Mesenteric fat pad (tissue), 1 donor: ENCODE measurements around the gene GALNT13. TPM values are rescaled to one million over a fixed set of nuclear protein-coding genes. Genes with fewer than 3 reads are reported as not detected.

Source experiments
- DNase-seq: peaks from one replicate; pipeline ENCODE4 v3.0.0-alpha.2; 2020; ENCODE audit warnings: low spot score
- total RNA-seq: library from RNA; stranded (reverse); fragmentation: NEBNext Ultra II Directional; extraction: Animal tissue kit (Norgen Biotek cat#: 25700); gene quantifications from one replicate; pipeline ENCODE4 v1.2.1, GENCODE V29; 2021
- donor health status: DM: yes; HTN: yes; CAD: no.

Gene GALNT13
- total RNA-seq, 1 donor from 2014 or later = 3.1 TPM

DNA sequence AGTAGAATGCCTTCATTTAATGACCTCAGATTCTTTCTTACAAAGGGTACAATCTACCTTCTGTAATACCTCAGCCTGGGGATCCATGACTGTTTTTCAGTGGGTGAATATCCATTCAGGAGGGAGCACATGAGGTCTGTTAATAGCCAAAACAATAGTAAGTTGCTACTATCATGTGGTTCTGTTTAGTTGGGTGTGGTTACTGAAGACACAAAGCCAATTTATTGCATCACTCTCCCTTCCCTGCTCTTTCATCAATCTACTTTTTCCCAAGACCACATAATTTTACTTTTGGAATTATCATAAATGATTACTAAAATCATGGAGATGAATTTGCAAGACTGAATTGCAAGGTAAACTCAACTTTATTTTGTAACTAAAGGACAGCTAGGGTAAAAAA, 254.2 kb downstream of the GALNT13 start:
- no peak for DNase-seq

DNA sequence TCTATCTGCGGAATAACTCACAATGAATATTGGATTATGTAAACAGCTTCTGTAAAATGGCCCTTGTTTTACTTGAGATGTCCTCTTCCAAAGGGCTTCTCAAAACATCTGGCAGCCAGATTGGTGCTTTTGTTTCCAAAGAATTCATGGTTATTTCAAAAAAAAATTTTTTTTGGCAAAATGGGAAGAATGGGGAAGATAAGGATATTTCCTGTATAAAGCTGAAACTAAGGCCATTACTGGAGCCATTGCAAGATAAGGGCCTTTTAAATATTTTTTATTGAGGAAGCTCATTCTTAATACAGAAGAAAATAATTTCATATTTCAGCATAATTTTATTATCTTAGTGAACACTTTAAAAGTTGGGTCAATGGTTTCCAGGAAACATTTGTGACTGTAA, 259.1 kb downstream of the GALNT13 start:
- DNase-seq = no peak

- no peak for DNase-seq
Measured at GRCh38 chr2:154132827-154133226, 261.1 kb downstream of the GALNT13 start.

- no peak for DNase-seq
Measured at GRCh38 chr2:154133823-154134222, 262.1 kb downstream of the GALNT13 start.

- DNase-seq = no peak
Measured at GRCh38 chr2:154140249-154141025, 268.7 kb downstream of the GALNT13 start.

- DNase-seq = no peak
Measured at GRCh38 chr2:154142480-154142879, 270.8 kb downstream of the GALNT13 start.

DNA sequence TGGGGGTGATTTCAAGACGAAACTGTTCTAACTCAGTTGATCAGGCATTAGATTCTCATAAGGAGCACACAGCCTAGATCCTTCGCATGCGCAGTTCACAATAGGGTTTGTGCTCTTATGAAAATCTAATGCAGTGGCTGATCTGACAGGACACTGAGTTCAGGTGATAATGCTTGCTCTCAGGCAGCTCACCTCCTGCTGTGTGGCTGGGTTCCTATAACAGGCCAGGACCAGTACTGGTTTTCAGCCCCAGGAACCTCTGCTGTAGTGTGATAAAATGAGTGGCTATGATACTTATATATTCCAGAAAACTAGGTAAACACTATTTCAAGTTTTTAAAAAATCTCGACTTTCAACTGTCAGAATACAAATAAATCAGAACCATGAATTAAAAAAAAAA, 271.4 kb downstream of the GALNT13 start:
- DNase-seq = no peak

- no peak for DNase-seq
Measured at GRCh38 chr2:154158101-154158500, 286.4 kb downstream of the GALNT13 start.

DNA sequence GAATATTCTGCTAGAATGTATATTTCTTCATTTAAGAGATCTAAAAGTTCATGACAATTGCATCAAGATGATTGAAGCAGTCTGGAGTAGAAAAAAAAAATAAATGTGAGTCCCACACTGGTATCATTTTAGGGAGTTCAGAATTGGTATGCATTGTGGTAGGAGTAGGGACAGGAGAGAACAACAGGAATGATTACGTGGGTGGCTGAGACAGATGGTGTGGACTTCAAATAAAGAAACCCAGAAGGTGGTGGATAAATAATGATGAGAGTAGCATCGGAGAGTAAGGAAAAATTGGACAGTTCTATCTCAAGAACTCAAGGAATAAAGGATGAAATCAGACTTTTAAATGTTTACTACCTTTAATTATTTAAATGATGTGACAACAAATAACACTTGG, 289.6 kb downstream of the GALNT13 start:
- no peak for DNase-seq

GRCh38 chr2:154170400-154170799, 298.7 kb downstream of the GALNT13 start:
- no peak for DNase-seq

DNA sequence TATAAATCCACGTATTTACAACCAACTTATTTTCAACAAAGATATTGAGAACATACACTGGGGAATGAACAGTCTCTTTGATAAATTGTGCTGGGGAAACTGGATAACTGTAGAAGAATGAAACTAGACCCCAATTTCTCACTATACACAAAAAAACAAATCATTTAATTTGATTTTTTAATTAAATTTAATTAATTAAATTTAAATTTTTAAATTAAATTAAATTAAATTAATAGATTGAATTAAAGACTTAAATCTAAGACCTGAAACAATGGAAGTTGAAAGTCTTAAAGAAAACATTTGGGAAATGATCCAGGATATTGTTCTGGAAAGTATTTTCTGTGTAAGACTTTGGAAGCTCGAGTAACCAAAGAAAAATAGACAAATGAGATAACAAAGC, 301.4 kb downstream of the GALNT13 start:
- DNase-seq = no peak

GRCh38 chr2:154173919-154174318, 302.2 kb downstream of the GALNT13 start:
- DNase-seq = no peak

GRCh38 chr2:154182008-154182407, 310.3 kb downstream of the GALNT13 start:
- no peak for DNase-seq

- DNase-seq = no peak
Measured at GRCh38 chr2:154187948-154188347, 316.2 kb downstream of the GALNT13 start.

DNA sequence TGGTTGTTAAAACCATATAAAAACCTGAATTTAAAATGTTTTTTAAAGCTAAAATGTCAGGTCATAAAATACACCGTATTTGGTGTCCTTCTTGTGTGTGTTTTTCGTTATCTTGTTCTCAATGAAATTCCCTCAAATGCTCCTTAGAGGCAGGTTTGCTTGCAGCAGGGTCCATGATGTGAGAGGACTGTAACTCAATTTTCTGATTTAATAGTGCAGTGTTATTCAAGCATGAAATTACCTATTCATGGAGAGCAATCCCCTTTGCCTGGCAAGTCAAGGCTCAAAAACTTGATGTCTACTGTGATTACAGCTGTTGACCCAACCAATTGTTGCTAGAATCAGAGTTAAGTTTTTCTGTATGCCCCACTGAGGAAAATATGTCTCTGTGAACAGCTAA, 318.2 kb downstream of the GALNT13 start:
- DNase-seq = no peak

DNA sequence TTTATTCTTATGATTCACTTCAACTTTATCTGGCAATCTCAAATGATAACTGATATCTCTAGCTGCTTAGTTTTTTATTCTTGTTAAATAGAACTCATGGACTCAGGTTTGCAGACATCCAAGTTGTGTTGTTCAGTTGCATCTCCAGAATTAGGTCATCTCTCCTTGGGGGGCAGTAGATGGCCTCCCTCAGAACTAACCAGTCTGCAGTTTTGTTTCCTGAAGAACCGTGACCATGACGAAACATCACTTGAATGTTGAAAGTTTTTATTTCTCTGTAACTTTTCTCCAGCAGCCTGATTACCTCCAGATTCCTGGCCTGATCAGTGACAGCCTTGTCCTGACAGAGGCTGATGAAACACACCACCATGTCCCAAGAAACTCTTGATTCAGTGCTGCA, 321.5 kb downstream of the GALNT13 start:
- DNase-seq = no peak

GRCh38 chr2:154194909-154195643, 323.4 kb downstream of the GALNT13 start:
- no peak for DNase-seq

- DNase-seq = no peak
Measured at GRCh38 chr2:154195644-154196195, 324.0 kb downstream of the GALNT13 start.

DNA sequence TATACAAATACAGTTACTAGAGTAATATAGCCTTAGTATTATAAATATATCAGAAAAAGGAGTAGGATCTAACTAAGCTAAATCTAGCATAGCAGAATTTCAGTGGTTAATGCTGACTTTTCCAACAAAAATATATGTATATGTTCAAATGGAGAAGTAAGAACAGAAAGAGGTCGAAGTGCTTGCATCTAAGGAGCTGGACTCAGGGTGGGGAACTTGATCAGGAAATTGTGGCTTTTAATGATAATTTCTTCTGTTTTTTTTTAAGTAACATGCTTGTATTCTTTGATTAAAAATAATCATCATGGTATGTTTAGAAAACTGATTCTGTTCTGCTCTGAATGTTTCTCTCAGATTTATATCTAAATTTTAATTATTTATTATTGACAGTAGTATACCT, 327.1 kb downstream of the GALNT13 start:
- DNase-seq = no peak

GRCh38 chr2:154203206-154203605, 331.5 kb downstream of the GALNT13 start:
- DNase-seq = no peak

DNA sequence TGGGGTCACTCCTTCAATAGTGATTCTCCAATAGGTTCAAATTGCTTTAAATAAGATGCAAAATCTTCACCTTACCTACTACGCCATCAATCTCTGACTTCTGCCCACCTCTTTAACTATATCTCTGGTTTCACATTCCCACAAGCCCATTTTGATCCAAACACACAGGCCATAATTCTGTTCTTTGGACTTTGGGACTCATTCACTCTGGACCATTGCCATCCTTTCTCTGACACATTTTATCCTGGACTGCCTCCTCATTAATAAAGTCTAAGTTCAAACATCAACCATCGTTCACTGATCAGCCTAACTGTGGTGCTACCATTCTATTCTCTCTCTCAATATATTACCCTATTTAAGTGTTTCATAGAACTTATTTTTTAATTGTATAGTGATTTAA, 332.2 kb downstream of the GALNT13 start:
- no peak for DNase-seq

- DNase-seq = no peak
Measured at GRCh38 chr2:154207288-154208047, 335.7 kb downstream of the GALNT13 start.
